B cell (primary cell): ENCODE measurements around the gene TMEM255B.

Source experiments
- EZH2 ChIP-seq: IDR thresholded peaks from 2 replicates; pipeline ENCODE4 v1.6.1; 2012; ENCODE audit warnings: borderline replicate concordance, low read depth, mild to moderate bottlenecking, moderate library complexity, low read length; ENCODE audit not compliant: insufficient read depth, poor library complexity, severe bottlenecking
- TF ChIP-seq, protein P1 (sequence below): fragments of 200-600 bp; IDR thresholded peaks from one replicate; pipeline ENCODE4 v1.8.0; 2022; ENCODE audit warnings: antibody characterized with exemption, mild to moderate bottlenecking

DNA sequence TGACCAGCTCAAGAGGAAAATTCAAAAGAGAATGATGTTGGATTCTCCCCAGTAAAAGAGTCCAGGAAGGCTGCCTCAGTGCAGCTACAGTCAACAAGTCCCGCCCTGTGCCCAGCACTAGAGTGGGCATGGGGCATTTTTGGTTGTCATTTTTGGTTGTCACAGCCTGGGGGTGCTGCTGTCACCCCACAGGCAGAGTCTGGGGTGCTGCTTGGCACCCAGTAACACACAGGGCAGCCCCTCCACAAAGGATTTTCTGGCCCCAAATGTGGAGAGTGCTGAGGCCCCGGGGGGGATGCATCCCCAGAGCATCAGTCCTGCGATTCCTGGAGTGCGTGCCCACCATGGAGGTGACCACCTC lies 28.2 kb upstream of the TMEM255B start:
- TF ChIP-seq, protein P1, sequence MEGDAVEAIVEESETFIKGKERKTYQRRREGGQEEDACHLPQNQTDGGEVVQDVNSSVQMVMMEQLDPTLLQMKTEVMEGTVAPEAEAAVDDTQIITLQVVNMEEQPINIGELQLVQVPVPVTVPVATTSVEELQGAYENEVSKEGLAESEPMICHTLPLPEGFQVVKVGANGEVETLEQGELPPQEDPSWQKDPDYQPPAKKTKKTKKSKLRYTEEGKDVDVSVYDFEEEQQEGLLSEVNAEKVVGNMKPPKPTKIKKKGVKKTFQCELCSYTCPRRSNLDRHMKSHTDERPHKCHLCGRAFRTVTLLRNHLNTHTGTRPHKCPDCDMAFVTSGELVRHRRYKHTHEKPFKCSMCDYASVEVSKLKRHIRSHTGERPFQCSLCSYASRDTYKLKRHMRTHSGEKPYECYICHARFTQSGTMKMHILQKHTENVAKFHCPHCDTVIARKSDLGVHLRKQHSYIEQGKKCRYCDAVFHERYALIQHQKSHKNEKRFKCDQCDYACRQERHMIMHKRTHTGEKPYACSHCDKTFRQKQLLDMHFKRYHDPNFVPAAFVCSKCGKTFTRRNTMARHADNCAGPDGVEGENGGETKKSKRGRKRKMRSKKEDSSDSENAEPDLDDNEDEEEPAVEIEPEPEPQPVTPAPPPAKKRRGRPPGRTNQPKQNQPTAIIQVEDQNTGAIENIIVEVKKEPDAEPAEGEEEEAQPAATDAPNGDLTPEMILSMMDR, result no peak
- no peak for TF ChIP-seq EZH2
